Activated CD8-positive, alpha-beta memory T cell treated with anti-CD3 and anti-CD28 coated beads, Interleukin-2, amount 50 U/mL, for 48 hours (primary cell): ENCODE results near the gene NPW.

ENCODE experiments used
- DNase-seq: peaks from one replicate; pipeline ENCODE4 v3.0.0-alpha.2; 2020

Gene NPW

GRCh38 chr16:1984347-1985225 lies 35.0 kb upstream of the NPW start:
- DNase-seq: no peak

DNA sequence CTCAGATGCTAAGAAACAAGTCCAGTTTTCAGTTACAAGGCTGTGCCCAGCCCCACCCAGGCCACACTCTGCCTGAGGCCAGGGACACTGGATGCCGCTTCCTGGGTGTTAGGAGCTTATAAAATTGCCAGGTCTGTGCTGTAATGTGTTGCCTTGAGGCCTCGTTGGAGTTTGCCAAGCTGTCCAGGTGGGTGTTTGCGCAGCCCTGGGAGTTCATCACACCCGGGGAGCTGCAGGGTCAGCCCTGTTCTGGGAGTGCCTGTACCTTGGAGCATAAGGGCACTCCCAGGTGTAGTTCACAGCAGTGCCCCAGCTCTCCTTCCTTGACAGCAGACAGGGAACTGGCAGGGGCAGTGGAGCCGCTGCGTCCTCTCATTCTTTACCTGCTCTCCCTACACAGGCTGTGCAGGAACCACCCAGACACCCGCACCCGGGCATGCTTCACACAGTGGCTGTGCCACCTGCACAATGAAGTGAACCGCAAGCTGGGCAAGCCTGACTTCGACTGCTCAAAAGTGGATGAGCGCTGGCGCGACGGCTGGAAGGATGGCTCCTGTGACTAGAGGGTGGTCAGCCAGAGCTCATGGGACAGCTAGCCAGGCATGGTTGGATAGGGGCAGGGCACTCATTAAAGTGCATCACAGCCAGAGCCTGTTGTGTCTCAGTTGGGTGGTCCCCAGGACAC lies 34.0 kb upstream of the NPW start:
- DNase-seq: no peak

- DNase-seq: no peak
These were observed 32.4 kb upstream of the NPW start for GRCh38 chr16:1987198-1987597.

DNA sequence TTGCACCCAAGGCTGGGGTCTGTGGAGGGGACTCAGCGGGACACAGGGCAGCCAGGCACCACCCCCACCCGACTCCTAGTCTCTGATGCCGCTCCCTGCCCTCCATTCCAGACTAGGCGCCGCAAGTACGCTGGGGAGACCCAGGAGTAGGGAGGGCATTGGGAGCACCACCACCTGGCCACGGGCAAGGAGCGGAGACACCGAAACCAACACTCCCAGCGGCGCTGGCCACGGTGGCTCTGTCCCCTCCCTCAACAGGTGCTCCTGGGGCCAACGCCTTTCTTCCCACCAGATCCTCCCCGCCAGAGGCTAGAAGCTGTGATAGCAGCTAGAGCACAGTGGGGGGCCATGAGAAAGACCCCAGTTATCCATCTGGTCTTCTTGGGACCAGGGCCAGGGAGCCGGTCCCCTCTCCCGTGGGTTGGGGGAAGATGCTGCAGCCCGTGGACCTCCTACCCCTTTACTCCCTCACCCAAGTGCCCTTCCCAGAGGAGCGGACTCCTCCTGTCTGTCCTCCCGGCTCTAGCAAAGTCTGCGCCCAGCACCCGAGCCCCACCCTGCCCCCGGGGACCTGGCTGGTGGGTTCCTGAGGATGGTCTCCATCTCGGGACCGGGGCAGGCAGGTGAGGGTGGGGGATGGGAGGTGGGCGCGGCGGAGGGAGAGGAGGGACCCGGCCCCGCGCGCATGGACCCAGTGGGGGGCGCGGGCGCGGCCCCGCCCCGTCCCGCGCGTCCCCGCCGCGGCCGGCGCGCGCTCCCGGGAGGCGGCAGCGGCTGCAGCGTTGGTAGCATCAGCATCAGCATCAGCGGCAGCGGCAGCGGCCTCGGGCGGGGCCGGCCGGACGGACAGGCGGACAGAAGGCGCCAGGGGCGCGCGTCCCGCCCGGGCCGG lies 30.1 kb upstream of the NPW start, which contains the start of gene SYNGR3:
Gene SYNGR3 (plus strand): TSS at position 762 of the 892 bp plus-strand sequence. CDS start 133 bp downstream, outside the sequence.
- DNase-seq: no peak

- no peak for DNase-seq
These were observed 29.6 kb upstream of the NPW start for GRCh38 chr16:1990101-1990350.

GRCh38 chr16:1990351-1991134 lies 29.0 kb upstream of the NPW start:
- peak; percentile 78 for DNase-seq

- peak; percentile 77 for DNase-seq
These were observed 28.4 kb upstream of the NPW start for GRCh38 chr16:1991135-1991551.

DNA sequence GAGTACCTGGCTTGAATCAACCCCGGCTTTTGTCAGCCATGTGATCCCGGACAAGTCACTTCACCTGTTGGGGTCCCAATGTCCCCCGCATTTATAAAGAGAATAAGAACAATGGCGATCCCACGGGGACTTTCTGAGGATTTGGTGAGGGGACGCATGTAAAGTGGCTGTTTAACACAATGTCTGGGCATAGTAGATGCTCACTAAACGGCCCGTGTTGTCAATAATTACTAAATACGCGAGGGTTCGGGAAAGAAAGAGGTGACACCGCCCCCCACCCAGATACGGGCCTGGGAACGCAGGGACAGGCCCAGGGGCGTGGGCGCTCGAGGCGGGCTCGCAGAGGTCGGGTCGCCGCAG lies 28.0 kb upstream of the NPW start:
- no peak for DNase-seq

- peak; percentile 99 for DNase-seq
These were observed 27.5 kb upstream of the NPW start for GRCh38 chr16:1991948-1992703.

GRCh38 chr16:1992704-1993317 lies 26.8 kb upstream of the NPW start:
- DNase-seq: no peak

- DNase-seq: peak; percentile 70
These were observed 25.9 kb upstream of the NPW start for GRCh38 chr16:1993731-1994131.

GRCh38 chr16:1997494-1998359 lies 21.9 kb upstream of the NPW start:
- DNase-seq: no peak

GRCh38 chr16:1998360-1998835 lies 21.2 kb upstream of the NPW start:
- no peak for DNase-seq

GRCh38 chr16:1998852-1999801 lies 20.5 kb upstream of the NPW start:
- DNase-seq: no peak

GRCh38 chr16:1999866-2000514 lies 19.6 kb upstream of the NPW start:
- no peak for DNase-seq

DNA sequence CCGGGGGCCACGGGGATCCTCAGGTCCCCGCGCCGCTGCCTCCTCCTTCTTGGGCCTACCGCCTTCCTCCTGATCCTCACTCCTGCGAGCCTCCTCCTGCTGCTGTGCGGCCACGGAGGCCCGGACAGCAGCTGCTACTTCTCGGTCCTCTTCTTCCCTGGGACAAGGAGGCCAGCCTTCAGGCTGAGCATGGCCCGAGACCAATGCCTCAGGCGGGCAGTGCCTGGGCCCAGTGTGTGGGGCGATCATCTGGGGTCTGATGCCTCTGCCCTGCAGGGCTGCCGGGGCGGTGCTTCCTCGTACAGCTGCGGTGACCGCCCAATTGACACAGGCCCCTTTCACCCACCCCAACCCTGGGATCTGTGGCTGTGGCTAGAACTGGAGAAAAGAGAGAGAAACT lies 18.6 kb upstream of the NPW start:
- no peak for DNase-seq

DNA sequence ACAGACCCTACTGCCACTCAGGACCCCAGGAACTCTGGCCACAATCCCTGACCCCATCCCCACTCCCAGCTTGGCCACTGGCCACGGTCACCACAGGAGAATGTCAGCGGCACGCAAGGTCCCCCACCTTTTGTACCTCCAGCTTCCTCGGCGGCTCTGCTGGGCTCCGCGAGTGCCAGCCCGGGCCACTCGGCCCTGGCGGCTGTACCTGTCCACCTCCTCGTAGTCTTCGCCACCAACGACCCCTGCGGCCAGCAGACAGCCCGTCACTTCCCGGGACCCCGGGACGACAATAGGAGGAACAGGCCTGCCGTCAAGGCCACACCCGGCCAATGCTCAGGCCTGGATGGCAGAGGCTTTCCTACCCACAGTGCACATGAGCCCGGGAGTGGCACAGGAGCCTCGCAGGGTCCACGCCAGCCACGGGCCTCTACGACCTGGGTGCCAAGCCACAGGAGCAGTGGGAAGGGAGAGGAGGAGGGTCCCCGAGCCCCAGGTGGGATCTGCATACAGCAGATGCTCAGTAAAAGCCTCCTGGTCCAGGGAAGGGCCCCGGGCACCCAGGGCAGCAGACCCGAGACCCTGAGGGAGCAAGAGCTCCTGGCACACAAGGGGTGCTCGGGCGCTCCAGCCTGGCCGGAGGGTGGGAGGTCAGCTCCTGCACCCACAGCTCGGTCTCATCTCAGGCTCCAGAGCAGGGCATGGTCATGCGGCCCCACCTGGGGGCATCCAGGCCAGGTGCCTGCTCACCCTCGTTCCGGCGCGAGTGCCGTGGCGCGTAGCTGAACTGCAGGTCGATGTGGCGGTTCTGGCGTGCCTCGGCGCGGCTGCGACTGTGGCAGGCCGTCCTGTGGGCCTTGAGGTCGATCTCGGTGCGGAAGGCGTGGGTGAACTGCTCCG lies 17.9 kb upstream of the NPW start:
- DNase-seq: no peak
